ENCODE measurements around the gene MYL6.
"Not testable (repeated sequence)": the region's sequence is repeated elsewhere in the genome, so short reads cannot be mapped to it uniquely, and the experiment has no call there.

Gene MYL6

GRCh38 chr12:56158029-56158925 lies at the start of gene MYL6:
TSS of gene MYL6 (plus strand) at chr12:56158359. CDS start at chr12:56158402, 43 bp downstream.
- peak; percentile 84 for DNase-seq (ENCODE audit: low read depth, low spot score)

GRCh38 chr12:56110571-56110970 lies 47.6 kb upstream of the MYL6 start:
- no peak for DNase-seq (ENCODE audit: low read depth, low spot score)

DNA sequence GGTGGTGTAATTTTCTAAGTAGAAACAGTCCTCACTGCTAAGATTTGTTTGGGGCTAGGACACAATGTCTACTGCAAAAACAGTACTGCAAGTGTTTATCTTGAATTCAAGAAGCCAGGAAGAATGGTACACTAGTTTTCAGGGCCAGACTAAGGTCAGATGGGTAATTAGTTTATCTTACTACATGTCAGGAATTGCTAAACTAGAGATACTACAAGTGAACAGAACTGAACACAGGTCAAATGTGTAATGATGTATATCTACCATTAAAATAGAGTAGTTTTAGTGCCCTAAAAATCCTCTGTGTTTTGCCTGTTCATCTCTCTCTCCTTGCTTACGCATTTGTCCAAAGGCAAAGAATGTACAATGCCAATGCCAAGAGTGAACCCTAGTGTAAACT lies 44.1 kb upstream of the MYL6 start:
- DNase-seq (ENCODE audit: low read depth, low spot score) = no peak

DNA sequence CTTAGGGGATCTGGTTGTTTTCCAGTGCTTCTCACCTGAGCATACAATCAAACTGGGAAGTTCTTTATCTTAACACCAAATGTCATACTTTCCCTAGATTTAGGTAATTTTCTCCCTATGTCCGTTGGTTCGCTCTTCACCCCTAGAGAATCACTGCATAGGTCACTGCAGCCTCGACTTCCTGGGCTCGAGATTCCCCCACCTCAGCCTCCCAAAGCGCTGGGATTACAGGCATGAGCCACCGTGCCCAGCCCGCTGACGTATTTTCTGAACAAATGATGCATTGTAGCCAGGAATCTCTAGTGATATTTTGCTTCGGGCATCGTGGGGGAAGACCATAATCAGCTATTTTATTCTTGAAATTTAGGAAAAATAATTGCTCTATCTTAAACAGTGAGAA lies 42.8 kb upstream of the MYL6 start:
- DNase-seq (ENCODE audit: low read depth, low spot score) = no peak

DNA sequence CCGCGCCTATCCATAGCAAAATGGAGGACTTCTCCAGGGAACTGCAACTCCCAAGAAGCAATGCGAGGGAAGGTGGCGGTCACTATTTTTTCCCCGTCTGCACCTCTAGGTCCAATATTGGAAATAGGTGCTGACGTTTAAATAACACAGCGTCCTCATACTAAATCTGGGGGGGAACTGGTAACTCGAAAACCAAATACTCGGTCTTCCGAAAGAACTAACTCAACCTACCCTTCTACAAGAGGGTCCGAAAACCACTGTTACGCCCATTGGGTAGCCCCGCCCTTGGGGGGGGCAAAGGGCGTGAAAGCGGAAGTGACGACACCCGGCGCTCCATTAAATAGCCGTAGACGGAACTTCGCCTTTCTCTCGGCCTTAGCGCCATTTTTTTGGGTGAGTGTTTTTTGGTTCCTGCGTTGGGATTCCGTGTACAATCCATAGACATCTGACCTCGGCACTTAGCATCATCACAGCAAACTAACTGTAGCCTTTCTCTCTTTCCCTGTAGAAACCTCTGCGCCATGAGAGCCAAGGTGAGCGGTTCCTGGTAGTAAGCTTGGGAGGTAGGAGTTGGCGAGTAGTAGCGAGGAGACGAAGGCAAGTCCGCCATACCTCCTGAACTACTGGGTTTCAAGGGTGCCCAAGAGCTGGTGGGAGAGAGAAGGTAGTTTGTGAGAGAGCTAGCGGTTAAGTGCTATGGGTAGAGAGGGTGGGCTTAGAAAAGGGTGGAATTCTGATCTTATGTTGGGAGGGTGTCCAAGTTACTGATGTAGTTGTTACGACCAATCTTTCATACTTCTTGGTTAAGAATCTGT lies 41.7 kb upstream of the MYL6 start, which contains the start of gene RPL41:
TSS of gene RPL41 (plus strand) at position 367 of the 815 bp plus-strand sequence.
- DNase-seq (ENCODE audit: low read depth, low spot score) = peak; percentile 83

DNA sequence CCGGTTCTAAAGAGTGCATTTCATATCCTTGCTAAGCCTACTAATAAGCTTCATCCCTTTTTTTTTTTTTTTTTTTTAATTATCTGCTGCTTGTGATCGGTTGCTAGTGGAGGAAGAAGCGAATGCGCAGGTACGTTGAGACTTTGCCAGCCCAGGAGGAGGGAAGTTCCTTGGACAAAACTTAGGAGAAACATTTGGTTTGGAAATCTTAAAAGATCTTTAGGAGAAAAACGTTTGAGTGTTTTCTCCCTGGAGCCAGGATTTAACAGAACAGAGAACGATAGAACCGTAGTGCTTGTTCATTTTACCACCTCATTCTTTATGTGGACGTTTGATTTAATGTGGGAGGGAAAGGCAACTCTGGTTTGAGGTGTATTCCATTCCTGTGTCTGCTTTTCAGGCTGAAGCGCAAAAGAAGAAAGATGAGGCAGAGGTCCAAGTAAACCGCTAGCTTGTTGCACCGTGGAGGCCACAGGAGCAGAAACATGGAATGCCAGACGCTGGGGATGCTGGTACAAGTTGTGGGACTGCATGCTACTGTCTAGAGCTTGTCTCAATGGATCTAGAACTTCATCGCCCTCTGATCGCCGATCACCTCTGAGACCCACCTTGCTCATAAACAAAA lies 41.0 kb upstream of the MYL6 start:
- not testable (repeated sequence) for DNase-seq (ENCODE audit: low read depth, low spot score)

GRCh38 chr12:56117778-56118687 lies 40.1 kb upstream of the MYL6 start, which contains the start of gene ZC3H10:
TSS of gene ZC3H10 (plus strand) at chr12:56118266. CDS start at chr12:56120563, 2,297 bp downstream.
- peak; percentile 94 for DNase-seq (ENCODE audit: low read depth, low spot score)

DNA sequence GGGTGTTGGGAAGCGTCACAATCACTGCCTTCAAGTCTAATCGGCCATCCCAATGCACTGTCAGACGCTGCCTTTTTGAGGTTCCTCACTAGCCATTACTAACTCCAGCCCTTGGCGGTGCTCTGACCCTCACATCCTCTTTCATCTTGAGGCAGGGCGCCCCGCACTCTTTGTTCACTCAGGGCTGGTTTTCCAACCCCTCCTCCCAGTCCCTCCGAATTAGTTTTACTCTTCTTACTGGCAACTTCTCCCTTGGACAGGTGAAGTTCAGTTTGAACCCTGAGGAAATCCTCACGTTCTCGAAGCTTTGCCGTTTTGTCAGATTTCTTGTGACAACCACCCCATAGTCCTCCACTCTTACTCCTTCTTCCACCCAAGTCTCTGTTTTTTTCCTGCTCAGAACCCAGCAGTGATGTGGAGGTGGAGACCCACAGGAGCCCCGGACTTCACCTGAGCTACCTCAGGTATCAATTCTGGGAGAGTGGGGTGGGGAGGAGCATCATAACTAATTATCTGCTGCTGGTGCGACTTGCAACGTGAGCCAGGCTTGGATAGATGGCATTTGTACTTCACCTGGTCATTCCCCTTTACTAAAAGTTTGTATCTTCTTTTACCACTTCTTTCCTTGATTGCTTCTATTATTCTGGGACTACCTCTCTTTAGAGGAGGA lies 39.3 kb upstream of the MYL6 start:
- no peak for DNase-seq (ENCODE audit: low read depth, low spot score)

DNA sequence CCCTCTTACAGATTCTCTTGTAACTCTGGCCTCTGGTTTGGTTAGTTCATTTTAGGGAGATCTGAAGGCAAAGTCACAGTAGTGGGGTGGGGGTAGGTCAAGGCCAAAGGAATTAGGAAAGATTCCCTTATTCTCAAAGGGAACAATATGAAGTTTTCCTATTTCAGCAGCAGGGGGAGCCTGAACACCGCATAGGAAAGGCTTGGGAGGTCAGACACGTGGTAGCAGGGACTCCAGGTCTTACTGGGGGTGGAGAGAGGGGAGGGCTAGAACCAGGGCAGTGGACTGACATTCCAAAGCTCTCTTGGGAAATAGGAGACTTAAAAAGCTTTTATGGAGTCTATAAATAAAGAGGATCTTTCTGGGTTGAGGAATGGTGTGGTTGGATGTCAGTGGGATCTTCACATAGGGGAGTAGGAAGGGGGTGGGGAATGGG lies 38.8 kb upstream of the MYL6 start:
- DNase-seq (ENCODE audit: low read depth, low spot score) = no peak

GRCh38 chr12:56120158-56120846 lies 37.9 kb upstream of the MYL6 start:
- no peak for DNase-seq (ENCODE audit: low read depth, low spot score)

DNA sequence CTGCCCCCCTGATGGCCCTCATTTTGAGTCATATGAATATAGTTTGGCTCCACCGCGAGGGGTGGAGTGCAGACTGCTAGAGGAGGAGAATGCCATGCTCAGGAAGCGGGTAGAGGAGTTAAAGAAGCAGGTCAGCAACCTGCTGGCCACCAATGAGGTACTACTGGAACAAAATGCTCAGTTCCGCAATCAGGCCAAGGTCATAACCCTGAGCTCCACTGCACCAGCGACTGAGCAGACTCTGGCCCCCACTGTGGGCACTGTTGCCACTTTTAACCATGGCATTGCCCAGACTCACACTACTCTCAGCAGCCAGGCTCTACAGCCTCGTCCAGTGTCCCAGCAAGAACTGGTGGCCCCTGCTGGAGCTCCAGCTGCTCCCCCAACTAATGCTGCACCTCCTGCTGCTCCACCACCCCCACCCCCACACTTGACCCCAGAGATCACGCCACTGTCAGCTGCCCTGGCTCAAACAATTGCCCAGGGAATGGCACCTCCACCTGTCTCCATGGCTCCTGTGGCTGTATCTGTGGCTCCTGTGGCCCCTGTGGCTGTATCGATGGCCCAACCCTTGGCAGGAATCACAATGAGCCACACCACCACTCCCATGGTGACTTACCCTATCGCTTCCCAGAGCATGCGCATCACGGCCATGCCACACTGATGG lies 36.8 kb upstream of the MYL6 start:
- DNase-seq (ENCODE audit: low read depth, low spot score) = no peak

GRCh38 chr12:56122637-56123036 lies 35.5 kb upstream of the MYL6 start:
- no peak for DNase-seq (ENCODE audit: low read depth, low spot score)

- DNase-seq (ENCODE audit: low read depth, low spot score) = no peak
Measured at GRCh38 chr12:56124133-56124532, 34.0 kb upstream of the MYL6 start.

DNA sequence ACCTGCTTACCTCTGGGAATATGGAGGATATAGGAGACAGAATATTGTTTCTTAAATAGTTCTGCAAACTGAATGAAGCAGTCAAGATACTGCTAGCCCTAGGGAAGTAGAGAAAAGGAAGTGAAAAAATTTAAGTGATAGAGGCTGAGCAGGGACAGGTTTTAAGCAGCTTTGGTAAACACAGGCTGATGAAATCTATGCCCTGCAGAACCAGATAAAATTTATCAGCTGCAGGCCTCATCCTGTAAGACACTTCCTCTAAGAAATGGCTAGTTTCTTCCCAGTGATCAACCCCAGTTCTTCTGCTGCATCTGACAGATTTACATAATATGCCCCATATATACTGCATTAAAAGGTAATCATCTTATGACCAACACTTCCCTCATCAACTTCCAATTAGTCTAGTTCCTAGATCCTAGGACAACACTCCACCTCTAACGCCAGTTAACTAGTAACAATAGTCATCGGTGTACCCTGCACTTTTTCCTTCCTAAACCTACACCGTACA lies 31.4 kb upstream of the MYL6 start:
- no peak for DNase-seq (ENCODE audit: low read depth, low spot score)

DNA sequence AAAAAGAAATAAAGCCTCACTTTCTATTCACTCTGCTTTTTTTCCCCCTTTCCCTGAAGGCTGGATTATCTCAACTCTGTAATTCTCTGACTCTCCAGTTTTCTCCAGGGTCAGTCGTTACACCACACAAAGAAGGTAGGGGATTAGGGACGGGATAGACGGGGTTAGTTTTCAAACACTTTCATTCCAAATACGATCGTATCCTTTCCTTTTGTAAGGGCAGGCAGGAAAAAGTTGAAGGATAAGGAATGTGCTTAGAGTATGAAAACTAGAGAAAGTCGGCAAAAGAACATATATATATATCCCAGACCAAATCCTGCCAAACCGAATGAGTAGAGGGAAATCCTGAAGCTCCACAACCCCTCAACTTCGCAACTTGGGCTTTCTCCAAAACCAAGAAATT lies 30.7 kb upstream of the MYL6 start:
- no peak for DNase-seq (ENCODE audit: low read depth, low spot score)

GRCh38 chr12:56127888-56128669 lies 30.1 kb upstream of the MYL6 start, which contains the start of gene ESYT1:
TSS of gene ESYT1 (plus strand) at chr12:56128267. CDS start at chr12:56128320, 53 bp downstream.
- DNase-seq (ENCODE audit: low read depth, low spot score) = peak; percentile 96

DNA sequence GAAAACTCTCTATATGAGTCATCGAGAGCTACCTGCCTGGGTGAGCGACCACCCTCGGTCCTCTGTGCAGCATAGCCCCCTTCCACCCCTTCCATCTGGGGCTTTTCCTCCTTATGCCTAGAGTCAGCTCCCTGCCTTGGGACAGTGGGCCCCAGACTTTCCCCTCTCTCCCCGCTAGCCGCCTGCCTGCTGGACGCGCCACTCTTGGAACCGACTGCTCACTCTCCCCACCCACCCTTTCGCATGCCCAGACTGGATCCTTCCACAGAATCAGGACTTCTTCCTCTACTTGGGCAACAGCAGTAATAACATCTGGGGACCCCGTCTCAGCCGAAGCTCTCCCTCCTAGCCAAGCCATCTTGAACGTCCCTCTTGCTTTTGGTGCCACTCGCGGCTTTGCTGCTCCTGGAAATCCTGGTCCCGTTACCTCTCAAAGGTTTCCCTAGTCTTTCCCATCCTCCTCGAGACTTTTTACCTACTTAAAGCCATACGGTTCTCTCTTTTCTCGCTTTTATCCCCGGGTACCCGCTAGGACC lies 29.4 kb upstream of the MYL6 start:
- DNase-seq (ENCODE audit: low read depth, low spot score) = no peak

Measured in activated naive CD8-positive, alpha-beta T cell treated with anti-CD3 and anti-CD28 coated beads, Interleukin-2, amount 50 U/mL, for 16 hours (primary cell).